ENCODE measurements around the gene KLHL36. TPM values are rescaled to one million over a fixed set of nuclear protein-coding genes. Genes with fewer than 3 reads are reported as not detected.

Gene KLHL36
- total and polyA plus RNA-seq, 9 of the 15 experiments (the other 6 are each of a cell fraction or from before 2014, with no cell fraction given) = 2.1 to 51.2 (median 18.5) TPM

DNA sequence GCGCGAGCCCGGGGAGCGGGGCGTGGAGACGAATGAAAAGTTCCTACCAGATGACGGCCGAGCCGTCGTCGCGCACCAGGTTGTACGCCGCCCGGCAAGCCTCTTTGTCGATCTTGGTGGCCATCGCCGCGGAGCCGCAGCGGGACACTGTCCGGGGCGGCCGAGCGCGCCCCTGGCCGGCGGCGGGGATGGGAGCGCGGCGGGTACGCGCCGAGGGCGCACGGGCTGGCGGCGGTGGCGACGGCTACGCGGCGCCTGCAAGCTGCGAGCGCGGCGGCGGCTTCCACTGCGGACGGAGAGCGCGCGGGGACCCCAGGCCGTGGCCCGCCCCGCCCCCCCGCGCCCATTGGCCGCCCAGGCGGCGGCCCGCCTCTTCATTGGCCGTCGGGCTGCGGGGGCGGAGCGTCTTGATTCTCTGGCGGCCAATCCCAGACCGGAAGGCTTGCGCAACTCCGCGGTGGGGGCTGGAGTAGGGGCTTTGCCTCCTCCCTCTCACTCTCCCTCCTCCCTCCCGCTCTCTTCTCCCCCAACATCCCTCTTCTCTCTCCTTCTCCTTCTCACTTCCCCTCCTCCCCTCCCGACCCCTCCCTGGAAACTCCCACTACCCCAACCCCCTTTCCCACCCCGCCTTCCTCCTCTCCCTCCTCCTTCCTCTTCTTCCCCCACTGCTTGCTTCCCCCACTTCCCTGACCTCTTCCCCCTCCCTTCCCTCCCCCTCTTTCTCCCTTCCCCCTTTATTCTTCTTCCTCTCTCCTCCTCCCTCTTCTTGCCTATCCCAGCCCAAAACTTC, 30.3 kb upstream of the KLHL36 start, which contains the start of gene COTL1 (continued):
- peak; percentile 65 to 89; a peak in 3 of 4 replicates for TF ChIP-seq NONO (IDR thresholded peaks at IDR 0.05; ENCODE audit: low read depth in 2 of 2, low read length in 1 of 2)
- TF ChIP-seq, protein P1, sequence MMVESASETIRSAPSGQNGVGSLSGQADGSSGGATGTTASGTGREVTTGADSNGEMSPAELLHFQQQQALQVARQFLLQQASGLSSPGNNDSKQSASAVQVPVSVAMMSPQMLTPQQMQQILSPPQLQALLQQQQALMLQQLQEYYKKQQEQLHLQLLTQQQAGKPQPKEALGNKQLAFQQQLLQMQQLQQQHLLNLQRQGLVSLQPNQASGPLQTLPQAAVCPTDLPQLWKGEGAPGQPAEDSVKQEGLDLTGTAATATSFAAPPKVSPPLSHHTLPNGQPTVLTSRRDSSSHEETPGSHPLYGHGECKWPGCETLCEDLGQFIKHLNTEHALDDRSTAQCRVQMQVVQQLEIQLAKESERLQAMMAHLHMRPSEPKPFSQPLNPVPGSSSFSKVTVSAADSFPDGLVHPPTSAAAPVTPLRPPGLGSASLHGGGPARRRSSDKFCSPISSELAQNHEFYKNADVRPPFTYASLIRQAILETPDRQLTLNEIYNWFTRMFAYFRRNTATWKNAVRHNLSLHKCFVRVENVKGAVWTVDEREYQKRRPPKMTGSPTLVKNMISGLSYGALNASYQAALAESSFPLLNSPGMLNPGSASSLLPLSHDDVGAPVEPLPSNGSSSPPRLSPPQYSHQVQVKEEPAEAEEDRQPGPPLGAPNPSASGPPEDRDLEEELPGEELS (CRISPR knock-in tag; IDR thresholded peaks at IDR 0.05; ENCODE audit: borderline replicate concordance) = 0 out of 2 replicates have a peak, but pooled peaks have one; percentile 31
- TF ChIP-seq, protein P2, sequence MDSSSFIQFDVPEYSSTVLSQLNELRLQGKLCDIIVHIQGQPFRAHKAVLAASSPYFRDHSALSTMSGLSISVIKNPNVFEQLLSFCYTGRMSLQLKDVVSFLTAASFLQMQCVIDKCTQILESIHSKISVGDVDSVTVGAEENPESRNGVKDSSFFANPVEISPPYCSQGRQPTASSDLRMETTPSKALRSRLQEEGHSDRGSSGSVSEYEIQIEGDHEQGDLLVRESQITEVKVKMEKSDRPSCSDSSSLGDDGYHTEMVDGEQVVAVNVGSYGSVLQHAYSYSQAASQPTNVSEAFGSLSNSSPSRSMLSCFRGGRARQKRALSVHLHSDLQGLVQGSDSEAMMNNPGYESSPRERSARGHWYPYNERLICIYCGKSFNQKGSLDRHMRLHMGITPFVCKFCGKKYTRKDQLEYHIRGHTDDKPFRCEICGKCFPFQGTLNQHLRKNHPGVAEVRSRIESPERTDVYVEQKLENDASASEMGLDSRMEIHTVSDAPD (CRISPR knock-in tag; IDR thresholded peaks at IDR 0.05) = no peak
- peak; percentile 87 for TF ChIP-seq RBFOX2 (IDR thresholded peaks at IDR 0.05; ENCODE audit: low read depth, low read length)
- no peak for TF ChIP-seq ETV5 (CRISPR knock-in tag; IDR thresholded peaks at IDR 0.05; ENCODE audit: low read depth)
- TF ChIP-seq ZC3H11A (IDR thresholded peaks at IDR 0.05; ENCODE audit: low read depth, low read length) = no peak
- no peak for TF ChIP-seq PURB (CRISPR knock-in tag; IDR thresholded peaks at IDR 0.05; ENCODE audit: low read depth)
- TF ChIP-seq, protein P3, sequence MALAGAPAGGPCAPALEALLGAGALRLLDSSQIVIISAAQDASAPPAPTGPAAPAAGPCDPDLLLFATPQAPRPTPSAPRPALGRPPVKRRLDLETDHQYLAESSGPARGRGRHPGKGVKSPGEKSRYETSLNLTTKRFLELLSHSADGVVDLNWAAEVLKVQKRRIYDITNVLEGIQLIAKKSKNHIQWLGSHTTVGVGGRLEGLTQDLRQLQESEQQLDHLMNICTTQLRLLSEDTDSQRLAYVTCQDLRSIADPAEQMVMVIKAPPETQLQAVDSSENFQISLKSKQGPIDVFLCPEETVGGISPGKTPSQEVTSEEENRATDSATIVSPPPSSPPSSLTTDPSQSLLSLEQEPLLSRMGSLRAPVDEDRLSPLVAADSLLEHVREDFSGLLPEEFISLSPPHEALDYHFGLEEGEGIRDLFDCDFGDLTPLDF (CRISPR knock-in tag; IDR thresholded peaks at IDR 0.05) = 0 out of 2 replicates have a peak, but pooled peaks have one; percentile 44
- TF ChIP-seq, protein P4, sequence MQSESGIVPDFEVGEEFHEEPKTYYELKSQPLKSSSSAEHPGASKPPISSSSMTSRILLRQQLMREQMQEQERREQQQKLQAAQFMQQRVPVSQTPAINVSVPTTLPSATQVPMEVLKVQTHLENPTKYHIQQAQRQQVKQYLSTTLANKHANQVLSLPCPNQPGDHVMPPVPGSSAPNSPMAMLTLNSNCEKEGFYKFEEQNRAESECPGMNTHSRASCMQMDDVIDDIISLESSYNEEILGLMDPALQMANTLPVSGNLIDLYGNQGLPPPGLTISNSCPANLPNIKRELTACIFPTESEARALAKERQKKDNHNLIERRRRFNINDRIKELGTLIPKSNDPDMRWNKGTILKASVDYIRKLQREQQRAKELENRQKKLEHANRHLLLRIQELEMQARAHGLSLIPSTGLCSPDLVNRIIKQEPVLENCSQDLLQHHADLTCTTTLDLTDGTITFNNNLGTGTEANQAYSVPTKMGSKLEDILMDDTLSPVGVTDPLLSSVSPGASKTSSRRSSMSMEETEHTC (IDR thresholded peaks at IDR 0.05) = no peak
- TF ChIP-seq NEUROD1 (IDR thresholded peaks at IDR 0.05; ENCODE audit: borderline replicate concordance, low read depth, low read length, partially characterized antibody) = peak; percentile 88
- TF ChIP-seq, protein P5, sequence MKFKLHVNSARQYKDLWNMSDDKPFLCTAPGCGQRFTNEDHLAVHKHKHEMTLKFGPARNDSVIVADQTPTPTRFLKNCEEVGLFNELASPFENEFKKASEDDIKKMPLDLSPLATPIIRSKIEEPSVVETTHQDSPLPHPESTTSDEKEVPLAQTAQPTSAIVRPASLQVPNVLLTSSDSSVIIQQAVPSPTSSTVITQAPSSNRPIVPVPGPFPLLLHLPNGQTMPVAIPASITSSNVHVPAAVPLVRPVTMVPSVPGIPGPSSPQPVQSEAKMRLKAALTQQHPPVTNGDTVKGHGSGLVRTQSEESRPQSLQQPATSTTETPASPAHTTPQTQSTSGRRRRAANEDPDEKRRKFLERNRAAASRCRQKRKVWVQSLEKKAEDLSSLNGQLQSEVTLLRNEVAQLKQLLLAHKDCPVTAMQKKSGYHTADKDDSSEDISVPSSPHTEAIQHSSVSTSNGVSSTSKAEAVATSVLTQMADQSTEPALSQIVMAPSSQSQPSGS (CRISPR knock-in tag; IDR thresholded peaks at IDR 0.05) = no peak
- TF ChIP-seq JUND (IDR thresholded peaks at IDR 0.05; ENCODE audit: borderline replicate concordance, low read depth, low read length) = peak; percentile 70
- TF ChIP-seq JUND (tag; IDR thresholded peaks at IDR 0.05; ENCODE audit: borderline replicate concordance, low read depth, low read length) = no peak; the same call in 2 of the 3 replicates
- TF ChIP-seq BHLHE40 (IDR thresholded peaks at IDR 0.05; ENCODE audit: low read length) = no peak
- TF ChIP-seq, protein P6, sequence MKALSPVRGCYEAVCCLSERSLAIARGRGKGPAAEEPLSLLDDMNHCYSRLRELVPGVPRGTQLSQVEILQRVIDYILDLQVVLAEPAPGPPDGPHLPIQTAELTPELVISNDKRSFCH (CRISPR knock-in tag; IDR thresholded peaks at IDR 0.05) = no peak
- TF ChIP-seq, protein P6 (tag; IDR thresholded peaks at IDR 0.05) = no peak; the same call in 1 of the 2 replicates
